Fibroblast of lung (primary cell): ENCODE data around the gene RNF157. TPM values are rescaled to one million over a fixed set of nuclear protein-coding genes. Genes with fewer than 3 reads are reported as not detected.

Experiments used
- DNase-seq, 2 donors: peaks; one replicate each; pipeline versions ENCODE4 v3.0.0 to v3.0.0-alpha.2; 2010; ENCODE audit warnings: low read depth in 2 of 2
- H2AFZ ChIP-seq: 2 replicates; pipeline ENCODE4 v1.5.1; 2012; ENCODE audit warnings: low read length, control low read depth, inconsistent platforms
- H3K27ac ChIP-seq: 2 replicates; pipeline ENCODE4 v1.5.1; 2011; ENCODE audit warnings: low read length, control low read depth; ENCODE audit not compliant: insufficient read depth
- H3K27me3 ChIP-seq: 2 replicates; pipeline ENCODE4 v1.5.1; 2011; ENCODE audit warnings: mild to moderate bottlenecking, low read length; ENCODE audit not compliant: control insufficient read depth, insufficient read depth
- H3K36me3 ChIP-seq: 2 replicates; pipeline ENCODE4 v1.5.1; 2011; ENCODE audit warnings: low read length; ENCODE audit not compliant: control insufficient read depth, insufficient read depth
- H3K4me1 ChIP-seq: 2 replicates; pipeline ENCODE4 v1.5.1; 2011; ENCODE audit warnings: low read length; ENCODE audit not compliant: control insufficient read depth, insufficient read depth; ENCODE audit errors: extremely low read depth
- H3K4me2 ChIP-seq: 2 replicates; pipeline ENCODE4 v1.5.1; 2011; ENCODE audit warnings: low read length, control low read depth; ENCODE audit not compliant: insufficient read depth; ENCODE audit errors: extremely low read depth
- H3K4me3 ChIP-seq, 4 experiments: fragments of 200-600 bp in 1 of 4; sonication (generic) in 1 of 4; replicated peaks in 1 of 4; 2 replicates each; pipeline ENCODE4 v1.5.1; 2011 to 2016; ENCODE audit warnings: low read length in 4 of 4, low read depth in 3 of 4, mild to moderate bottlenecking in 3 of 4, control low read depth in 2 of 4, inconsistent platforms in 1 of 4, mixed read lengths in 1 of 4; ENCODE audit not compliant: insufficient read depth in 1 of 4; ENCODE audit errors: control extremely low read depth in 1 of 4
- H3K79me2 ChIP-seq: 2 replicates; pipeline ENCODE4 v1.5.1; 2012; ENCODE audit warnings: mild to moderate bottlenecking, low read length, inconsistent platforms; ENCODE audit not compliant: control insufficient read depth, insufficient read depth
- H3K9ac ChIP-seq: 2 replicates; pipeline ENCODE4 v1.5.1; 2011; ENCODE audit warnings: mild to moderate bottlenecking, low read length, control low read depth; ENCODE audit not compliant: insufficient read depth
- H3K9me3 ChIP-seq: 2 replicates; pipeline ENCODE4 v1.5.1; 2012; ENCODE audit warnings: low read depth, low read length; ENCODE audit not compliant: control insufficient read depth, insufficient read depth
- H4K20me1 ChIP-seq: 2 replicates; pipeline ENCODE4 v1.5.1; 2011; ENCODE audit warnings: low read length; ENCODE audit not compliant: control insufficient read depth, insufficient read depth; ENCODE audit errors: extremely low read depth
- EZH2 ChIP-seq: IDR thresholded peaks from 2 replicates; pipeline ENCODE4 v1.5.1; 2012; ENCODE audit warnings: low read length, control low read depth, mild to moderate bottlenecking; ENCODE audit errors: missing control alignments
- polyA plus RNA-seq, 2 donors: library from polyadenylated mRNA; depleted of rRNA in 1 of 2; stranded (reverse) in 1 of 2; unstranded in 1 of 2; fragments of >200 nt; gene quantifications; 2 replicates each; pipeline ENCODE4 v1.2.1, GENCODE V29; 2011 to 2012; ENCODE audit warnings: missing spikeins in 1 of 2
- total RNA-seq: library from RNA; depleted of rRNA; stranded (reverse); fragments of >200 nt; gene quantifications from 2 replicates; pipeline ENCODE4 v1.2.1, GENCODE V29; 2014
- TF ChIP-seq, protein P1 (sequence below), 2 donors: IDR thresholded peaks in 1 of 2; conservative IDR thresholded peaks in 1 of 2; 1 replicate in 1 of 2; 2 replicates in 1 of 2; pipeline ENCODE4 v1.5.1; 2011 to 2012; ENCODE audit warnings: low read length in 2 of 2, control low read depth in 1 of 2, inconsistent platforms in 1 of 2, low read depth in 1 of 2, mild to moderate bottlenecking in 1 of 2

RNF157 gene
- total and polyA plus RNA-seq, 2 donors (not counting 1 experiment from before 2014, with no cell fraction given) = 2.0 to 3.1 TPM

DNA sequence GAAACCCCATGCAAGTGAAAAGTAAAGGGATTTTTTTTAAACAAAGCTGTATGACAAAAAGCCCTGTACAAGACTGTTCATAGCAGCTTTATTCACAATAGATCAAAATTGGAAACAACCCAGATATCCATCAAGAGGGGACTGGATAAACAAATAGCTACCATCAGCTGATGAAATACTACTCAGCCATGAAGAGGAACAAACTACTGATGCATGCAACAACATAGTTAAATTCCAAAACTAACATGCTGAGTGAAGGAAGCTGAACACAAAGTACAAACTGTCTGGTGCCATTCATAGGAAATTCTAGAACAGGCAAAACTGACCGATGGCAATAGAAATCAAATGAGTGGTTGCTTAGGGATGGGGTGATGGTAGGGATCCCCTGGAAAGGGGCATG lies 114.4 kb downstream of the RNF157 start:
- Histone ChIP-seq H4K20me1 (no peaks in the 10 kb centered on the region), H3K79me2 (no peaks in the 10 kb centered on the region), H3K9ac (no peak overlapping the region), H3K27ac (no peak overlapping the region), H3K4me3 (no peak overlapping the region), H3K4me2 (no peak overlapping the region), H3K36me3 (no peaks in the 10 kb centered on the region), H3K9me3 (no peaks in the 10 kb centered on the region), H3K27me3 (peaks cover 6% of the 10 kb centered on the region), H2AFZ (no peak overlapping the region), H3K4me1 (no peaks in the 10 kb centered on the region)
- no peak for DNase-seq
- no peak for TF ChIP-seq EZH2
- TF ChIP-seq, protein P1, sequence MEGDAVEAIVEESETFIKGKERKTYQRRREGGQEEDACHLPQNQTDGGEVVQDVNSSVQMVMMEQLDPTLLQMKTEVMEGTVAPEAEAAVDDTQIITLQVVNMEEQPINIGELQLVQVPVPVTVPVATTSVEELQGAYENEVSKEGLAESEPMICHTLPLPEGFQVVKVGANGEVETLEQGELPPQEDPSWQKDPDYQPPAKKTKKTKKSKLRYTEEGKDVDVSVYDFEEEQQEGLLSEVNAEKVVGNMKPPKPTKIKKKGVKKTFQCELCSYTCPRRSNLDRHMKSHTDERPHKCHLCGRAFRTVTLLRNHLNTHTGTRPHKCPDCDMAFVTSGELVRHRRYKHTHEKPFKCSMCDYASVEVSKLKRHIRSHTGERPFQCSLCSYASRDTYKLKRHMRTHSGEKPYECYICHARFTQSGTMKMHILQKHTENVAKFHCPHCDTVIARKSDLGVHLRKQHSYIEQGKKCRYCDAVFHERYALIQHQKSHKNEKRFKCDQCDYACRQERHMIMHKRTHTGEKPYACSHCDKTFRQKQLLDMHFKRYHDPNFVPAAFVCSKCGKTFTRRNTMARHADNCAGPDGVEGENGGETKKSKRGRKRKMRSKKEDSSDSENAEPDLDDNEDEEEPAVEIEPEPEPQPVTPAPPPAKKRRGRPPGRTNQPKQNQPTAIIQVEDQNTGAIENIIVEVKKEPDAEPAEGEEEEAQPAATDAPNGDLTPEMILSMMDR (conservative IDR thresholded peaks at IDR 0.05 in 1 of 2, IDR thresholded peaks at IDR 0.05 in 1 of 2; ENCODE audit: low read depth in 1 of 2, low read length in 2 of 2) = no peak

DNA sequence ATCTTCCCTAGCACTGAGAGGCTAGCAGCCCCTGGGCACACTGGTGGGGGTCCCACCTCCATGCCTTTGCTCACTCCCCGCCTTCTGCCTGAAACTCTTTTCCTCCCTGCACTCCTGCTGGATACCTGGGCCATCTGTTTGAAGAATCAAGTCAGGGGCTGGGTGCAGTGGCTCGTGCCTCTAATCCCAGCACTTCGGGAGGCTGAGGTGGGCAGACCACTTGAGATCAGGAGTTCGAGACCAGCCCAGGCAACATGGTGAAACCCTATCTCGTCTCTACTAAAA lies 115.0 kb downstream of the RNF157 start:
- H3K27ac ChIP-seq = no peak overlapping the region
- no peaks in the 10 kb centered on the region for H3K9me3 ChIP-seq
- peaks cover 5% of the 10 kb centered on the region for H3K27me3 ChIP-seq
- H3K36me3 ChIP-seq = no peaks in the 10 kb centered on the region
- H3K4me2 ChIP-seq = no peak overlapping the region
- no peak overlapping the region for H3K4me3 ChIP-seq
- no peak overlapping the region for H3K9ac ChIP-seq
- no peaks in the 10 kb centered on the region for H3K79me2 ChIP-seq
- no peak overlapping the region for H2AFZ ChIP-seq
- H4K20me1 ChIP-seq = no peaks in the 10 kb centered on the region
- no peak for TF ChIP-seq EZH2
- TF ChIP-seq, protein P1 (conservative IDR thresholded peaks at IDR 0.05 in 1 of 2, IDR thresholded peaks at IDR 0.05 in 1 of 2; ENCODE audit: low read depth in 1 of 2, low read length in 2 of 2) = no peak
- no peaks in the 10 kb centered on the region for H3K4me1 ChIP-seq
- DNase-seq = no peak

DNA sequence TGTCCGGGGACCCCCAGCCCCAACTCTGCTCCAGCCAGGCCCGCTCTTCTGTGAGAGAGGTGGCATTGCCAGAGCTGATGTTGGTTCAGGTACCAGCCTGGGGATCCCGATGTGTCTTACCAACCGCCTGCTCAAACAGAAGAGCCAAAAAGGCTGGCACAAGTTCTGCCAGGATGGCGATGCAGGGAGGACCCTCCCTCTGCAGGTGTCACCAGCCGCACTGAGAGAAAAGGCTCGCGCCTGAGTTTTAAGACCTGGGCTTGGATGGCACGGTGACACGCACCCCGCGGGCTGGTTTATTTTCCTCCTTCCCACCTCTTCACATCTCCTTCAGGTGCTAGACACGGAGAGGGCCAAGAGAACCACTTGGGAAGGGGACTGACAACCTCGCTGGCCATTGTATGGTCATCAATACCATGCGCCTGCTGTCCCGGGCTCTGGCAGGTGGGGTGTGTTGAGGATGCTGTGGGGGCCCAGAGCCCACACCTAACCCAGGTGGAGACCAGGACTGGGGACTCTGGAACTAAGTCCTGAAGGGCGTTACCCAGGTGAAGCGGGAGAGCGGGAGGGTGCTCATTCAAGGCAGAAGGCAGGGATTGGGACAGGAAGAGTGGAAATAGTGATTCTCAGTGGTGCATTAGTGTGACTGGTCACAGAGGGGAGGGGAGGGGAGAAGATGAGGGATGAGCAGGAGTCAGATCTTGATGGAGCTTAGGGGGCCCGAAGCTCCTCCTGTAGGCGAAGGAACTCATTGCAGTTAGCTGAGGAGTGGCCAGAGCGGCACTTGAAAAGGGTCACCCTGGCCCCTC lies 115.5 kb downstream of the RNF157 start:
- no peak overlapping the region for H2AFZ ChIP-seq
- TF ChIP-seq, protein P1 (conservative IDR thresholded peaks at IDR 0.05 in 1 of 2, IDR thresholded peaks at IDR 0.05 in 1 of 2; ENCODE audit: low read depth in 1 of 2, low read length in 2 of 2) = peak; percentile 9 to 24
- TF ChIP-seq EZH2 = no peak
- no peaks in the 10 kb centered on the region for H3K9me3 ChIP-seq
- DNase-seq = no peak
- H3K4me2 ChIP-seq = no peak overlapping the region
- no peaks in the 10 kb centered on the region for H3K79me2 ChIP-seq
- peaks cover 5% of the 10 kb centered on the region for H3K27me3 ChIP-seq
- no peak overlapping the region for H3K4me3 ChIP-seq
- no peaks in the 10 kb centered on the region for H3K36me3 ChIP-seq
- no peak overlapping the region for H3K27ac ChIP-seq
- no peaks in the 10 kb centered on the region for H3K4me1 ChIP-seq
- H3K9ac ChIP-seq = no peak overlapping the region
- no peaks in the 10 kb centered on the region for H4K20me1 ChIP-seq
